Suppressor macrophage (primary cell): Measurements from ENCODE around the gene ABO.
"Not testable (repeated sequence)": the region's sequence is repeated elsewhere in the genome, so short reads cannot be mapped to it uniquely, and the experiment has no call there.

ENCODE experiments used
- DNase-seq, 4 experiments: peaks; one replicate each; pipeline ENCODE4 v3.0.0-alpha.2; 2020 to 2022
- total RNA-seq, 17 experiments: gene quantifications; one replicate each; lab custom pipeline; 2026; ENCODE audit warnings: mixed read lengths in 6 of 17, inconsistent platforms in 3 of 17; lab: John Stamatoyannopoulos, UW

ABO gene
- total RNA-seq: 0 to 3.4 (median 0.09) reads per million in 17 experiments

DNA sequence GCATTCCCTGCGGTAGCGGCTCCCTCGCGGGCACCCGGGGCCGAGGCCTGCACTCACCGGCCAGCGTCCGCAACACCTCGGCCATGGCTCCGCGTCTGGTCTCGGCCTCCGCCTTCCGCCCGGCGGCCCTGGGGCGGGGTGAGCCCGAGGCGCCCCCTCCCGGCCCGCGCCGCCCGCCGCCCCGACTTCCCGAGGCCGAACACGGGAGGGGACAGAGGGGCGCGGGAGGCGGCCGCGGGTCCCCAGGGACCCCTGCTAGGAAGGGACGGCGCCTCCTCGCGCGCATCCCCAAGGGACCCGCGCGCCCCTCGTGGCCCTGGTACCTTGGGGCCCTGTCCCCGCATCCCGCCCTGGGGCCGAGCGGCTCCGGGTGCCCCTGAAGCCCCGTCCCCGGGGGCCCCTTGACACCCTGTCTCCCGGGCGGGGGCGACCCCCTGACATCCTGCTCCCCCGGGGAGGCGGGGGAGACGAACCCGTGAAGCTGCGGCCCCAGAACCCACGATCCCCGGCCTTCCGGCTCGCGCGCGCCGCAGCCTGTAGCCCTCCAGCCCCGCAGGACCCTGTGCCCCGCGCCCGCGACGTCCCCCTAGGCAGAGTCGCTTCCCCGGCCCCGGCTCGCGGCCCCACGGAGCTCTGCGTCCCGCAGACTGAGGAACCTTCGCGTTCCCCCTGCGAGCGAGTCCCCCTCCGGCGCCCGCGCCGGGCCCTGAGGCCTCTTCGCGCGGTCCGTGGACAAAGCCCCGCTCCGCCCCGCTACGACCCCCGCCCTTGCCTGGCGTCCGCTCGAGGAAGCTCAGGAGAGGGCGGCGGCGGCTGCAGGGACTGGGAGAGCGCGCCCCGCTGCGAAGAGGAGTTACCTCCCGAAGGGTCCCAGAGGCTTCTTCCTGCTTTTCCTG is at the start of gene ABO:
Gene ABO (minus strand): TSS at position 97 of the 896 bp plus-strand sequence.
- DNase-seq: peak in 3 of 4 experiments; percentile 13 to 59 (median 41)

DNA sequence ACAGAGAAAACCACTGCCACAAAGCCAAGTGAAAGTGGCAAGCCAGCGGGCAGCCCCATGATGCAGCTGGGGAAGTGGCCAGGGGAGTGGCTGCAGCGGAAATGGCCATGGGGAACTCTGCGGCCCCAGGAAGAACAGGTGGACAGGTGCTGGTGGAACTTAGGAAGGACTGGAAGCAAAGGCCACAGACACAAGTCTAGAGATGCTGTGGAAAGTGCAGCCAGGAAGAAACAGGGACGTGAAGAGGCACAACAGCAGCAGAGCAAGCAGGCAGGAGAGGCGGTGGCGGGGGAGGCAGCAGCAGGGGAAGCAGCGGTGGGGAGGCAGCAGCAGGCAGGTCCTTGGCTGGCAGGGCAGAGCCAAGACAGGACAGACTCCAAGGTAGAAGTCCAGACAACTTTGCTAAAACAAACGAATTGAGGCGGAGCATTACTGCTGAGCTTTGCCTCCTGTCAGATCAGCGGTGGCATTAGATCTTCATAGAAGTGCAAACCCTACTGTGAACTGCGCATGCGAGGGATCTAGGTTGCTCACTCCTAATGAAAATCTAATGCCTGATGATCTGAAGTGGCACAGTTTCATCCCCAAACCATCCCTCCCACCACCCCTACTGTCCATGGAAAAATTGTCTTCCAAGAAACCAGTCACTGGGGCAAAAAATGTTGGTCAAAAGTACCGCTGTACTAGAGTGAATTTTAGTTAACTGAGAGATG is 49.1 kb upstream of the ABO start:
- no peak for DNase-seq

DNA sequence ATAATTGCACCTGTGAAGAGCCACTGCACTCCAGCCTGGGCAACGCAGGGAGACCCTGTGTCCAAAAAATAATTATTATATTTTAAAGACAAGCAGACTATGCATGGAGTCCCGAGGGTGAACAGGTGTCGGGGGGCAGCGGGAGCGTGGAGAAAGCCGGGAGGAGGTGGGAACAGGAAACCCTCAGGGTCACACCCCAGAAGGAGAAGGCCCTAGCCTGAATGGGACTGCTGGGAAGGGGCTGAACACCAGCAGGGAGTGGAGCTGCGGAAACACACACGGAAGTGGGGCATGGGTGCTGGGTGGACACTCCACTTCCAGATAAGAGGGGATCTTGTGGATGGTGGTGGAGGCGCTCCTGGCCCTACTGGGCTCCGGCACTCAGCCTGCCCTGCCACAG is 48.2 kb upstream of the ABO start:
- no peak for DNase-seq

DNA sequence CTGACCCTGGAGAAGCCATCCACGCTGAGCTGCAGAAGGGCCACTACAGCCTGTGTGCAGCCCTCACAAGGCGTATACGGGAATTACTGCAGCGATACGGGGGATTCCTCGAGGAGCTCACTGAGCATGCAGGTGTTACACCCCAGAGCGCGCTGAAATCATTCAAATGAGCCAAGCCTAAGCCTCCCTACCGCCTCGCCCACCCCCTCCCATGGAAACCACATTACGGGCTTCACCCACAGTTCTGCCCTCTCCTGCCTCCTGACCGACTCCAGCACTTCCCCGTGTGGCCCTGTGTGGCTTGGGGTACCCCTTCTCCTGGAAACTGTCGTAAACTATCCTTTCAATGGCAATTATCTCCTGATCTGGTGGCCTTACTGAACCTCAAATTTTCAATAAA is 47.7 kb upstream of the ABO start:
- DNase-seq: no peak

DNA sequence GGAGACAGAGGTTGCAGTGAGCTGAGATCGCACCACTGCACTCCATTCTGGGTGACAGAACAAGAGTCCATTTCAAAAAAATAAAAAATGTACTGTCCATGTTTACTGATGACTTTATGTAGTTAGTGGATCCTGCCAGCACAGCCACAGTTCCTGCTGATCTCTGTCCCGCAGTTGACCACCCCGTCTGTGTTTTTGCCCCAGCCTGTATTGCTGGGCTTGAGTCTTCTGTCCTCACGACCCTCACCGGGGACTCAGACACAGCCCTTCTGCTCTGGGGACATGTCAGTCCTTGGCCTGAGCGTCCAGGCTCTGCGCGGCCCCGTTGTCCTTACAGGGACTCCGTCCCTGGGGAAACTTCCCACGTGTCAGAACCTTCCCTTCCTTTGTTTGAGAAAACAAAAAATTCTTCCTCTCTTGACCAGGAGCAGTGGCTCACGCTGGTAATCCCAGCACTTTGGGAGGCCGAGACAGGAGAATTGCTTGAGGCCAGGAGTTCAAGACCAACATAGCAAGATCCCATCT is 46.5 kb upstream of the ABO start:
- no peak for DNase-seq

DNA sequence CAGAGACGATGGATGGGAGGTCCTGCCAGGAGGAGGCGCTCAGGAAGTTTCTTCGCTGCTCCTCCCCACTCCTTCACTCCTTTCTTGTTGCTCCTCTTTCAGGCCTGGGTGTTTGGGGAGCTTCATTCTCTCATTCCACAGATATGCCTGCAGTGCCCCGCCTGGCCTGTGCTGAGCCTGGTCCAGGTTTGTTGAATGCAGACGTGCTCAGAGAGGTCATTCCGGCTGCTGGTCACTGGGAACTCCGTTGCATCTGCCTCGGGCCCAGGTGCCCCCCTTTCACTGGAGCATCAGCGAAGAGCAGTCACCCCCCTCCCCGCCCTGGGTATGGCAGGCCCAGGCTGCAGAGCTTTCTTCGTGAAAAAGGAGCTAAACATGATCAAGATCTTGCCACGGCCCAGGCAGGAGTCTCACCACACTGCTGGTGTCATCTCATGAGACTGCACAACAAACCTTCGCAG is 45.5 kb upstream of the ABO start:
- no peak for DNase-seq

DNA sequence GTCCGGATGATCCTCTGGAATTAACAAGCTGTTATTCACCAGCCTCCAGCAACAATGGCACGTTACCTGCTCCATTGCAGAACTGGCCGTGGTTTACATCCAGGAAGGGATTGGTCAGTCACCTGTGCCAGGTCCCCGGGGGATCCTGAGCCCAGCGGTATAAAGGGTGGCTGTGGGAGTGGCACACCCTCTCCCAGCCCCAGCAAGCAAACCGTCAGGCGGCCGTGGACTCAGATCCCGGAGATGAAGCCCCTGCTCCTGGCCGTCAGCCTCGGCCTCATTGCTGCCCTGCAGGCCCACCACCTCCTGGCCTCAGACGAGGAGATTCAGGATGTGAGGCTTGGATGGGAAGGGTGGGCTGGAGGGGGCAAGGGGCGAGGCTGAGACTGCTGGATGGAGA is 42.5 kb upstream of the ABO start:
- not testable (repeated sequence) for DNase-seq

DNA sequence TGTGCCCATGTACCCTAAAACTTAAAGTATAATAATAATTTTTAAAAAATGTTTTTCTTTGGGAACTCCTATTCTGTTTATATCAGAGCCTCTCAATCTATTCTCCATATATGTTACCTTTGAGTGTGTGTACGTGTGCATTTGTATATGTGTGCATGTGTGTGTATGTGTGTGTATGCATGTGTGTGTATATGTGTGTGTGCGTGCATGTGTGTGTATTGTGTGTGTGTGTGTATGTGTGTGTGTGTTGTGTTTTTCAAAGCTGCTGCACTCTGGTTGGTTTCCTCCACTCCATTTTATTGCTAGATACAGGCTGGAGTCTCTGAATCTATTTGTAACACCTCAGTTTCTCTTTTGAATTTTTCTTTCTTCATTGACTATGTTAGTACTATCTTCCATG is 41.0 kb upstream of the ABO start:
- no peak for DNase-seq

DNA sequence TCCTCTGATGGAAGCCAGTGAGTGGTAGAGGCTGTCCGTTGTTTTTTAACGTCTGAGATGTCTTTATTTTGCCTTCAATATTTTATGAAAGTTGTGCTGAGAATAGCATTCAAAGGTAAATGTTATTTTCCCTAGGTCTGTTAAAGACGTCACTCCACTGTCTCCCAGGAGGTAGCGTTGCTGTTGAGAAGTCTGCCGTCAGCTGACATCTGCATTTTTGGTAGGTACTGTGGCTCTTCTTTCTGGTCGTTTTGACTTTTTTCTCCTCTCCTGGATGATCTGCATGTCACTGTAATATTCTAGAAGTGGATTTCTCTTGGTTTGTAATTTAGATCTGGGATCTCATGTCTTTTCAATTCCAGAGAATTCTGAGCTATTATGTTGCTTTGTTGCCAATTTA is 34.6 kb upstream of the ABO start:
- no peak for DNase-seq

DNA sequence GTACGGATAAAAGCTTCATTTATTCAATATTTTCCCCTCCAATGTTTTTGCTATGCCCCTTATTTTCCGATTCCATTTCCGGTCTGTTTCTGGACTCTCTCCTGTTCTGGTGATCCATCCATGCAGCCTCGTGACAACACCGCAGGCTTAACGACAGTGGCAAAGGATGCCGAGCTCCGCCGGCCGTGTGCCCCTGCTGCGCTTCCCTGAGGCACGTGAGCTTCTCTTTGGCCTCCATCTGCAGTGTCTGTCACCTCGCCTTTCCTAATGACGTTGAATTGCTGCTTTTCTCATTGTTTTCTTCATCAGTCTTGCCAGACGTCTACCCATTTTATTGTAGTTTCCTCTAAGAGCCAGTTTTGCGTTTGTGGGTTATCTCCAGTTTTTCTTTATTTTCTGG is 32.3 kb upstream of the ABO start:
- no peak for DNase-seq

DNA sequence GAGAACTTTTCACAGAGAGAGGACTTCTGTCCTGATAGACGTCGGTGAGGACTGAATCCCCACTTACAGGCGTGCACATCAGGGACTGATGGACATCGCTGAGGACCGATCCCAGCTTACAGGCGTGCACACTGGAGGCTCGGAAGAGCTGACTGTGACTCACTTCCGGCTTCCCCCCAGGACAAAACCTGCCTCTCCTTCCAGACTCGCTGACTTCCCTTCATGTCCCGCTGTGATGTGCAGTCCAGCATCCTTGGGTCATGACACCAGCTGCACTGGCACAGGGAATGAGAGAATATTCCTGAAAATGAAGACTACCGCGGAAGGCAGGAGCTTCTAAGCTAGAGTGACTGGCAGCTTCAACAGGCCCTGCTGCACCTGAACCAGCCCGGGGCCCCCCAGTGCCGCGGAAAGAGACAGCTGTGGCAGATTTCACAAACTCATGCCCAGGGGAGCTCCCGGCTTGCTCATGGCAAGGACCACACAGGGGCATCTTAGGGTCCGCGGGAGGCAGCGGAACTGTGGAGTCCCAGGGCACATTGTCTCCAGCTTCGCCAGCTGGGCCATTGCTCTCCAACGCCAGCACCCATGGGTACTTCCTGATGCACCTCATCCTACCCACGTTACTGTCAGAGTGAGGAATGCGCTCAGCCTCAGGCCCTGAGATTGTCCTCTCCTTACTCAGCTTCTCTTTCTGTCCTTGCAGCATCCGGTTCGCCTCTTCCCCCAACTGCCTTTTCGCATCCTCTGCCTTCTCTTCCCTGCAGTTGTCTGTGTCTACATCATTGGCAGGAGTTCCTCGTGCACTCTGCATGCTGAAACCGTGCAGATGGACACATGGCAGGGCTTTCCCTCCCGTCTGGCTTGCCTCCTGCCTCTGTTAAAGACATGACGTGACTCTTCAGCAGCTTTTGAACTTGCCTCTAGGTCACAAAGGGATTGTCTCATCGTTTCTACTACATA is 31.5 kb upstream of the ABO start:
- no peak for DNase-seq

DNA sequence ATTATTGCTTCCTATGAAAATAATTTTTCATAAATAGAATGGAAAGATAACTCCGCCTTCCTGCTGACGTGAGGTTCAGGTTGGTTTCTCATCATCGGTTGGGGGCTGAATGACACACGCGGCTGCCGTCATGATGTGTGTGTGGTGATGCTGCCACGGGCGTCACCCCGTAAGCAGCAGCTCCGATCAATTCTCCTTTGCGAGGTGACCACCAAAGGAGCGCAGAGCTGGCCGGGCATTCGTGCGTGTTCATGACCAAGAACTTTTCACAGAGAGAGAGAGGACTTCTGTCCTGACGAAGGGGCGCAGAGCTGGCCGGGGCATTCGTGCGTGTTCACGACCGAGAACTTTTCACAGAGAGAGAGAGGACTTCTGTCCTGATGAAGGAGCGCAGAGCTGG is 30.7 kb upstream of the ABO start:
- no peak for DNase-seq

DNA sequence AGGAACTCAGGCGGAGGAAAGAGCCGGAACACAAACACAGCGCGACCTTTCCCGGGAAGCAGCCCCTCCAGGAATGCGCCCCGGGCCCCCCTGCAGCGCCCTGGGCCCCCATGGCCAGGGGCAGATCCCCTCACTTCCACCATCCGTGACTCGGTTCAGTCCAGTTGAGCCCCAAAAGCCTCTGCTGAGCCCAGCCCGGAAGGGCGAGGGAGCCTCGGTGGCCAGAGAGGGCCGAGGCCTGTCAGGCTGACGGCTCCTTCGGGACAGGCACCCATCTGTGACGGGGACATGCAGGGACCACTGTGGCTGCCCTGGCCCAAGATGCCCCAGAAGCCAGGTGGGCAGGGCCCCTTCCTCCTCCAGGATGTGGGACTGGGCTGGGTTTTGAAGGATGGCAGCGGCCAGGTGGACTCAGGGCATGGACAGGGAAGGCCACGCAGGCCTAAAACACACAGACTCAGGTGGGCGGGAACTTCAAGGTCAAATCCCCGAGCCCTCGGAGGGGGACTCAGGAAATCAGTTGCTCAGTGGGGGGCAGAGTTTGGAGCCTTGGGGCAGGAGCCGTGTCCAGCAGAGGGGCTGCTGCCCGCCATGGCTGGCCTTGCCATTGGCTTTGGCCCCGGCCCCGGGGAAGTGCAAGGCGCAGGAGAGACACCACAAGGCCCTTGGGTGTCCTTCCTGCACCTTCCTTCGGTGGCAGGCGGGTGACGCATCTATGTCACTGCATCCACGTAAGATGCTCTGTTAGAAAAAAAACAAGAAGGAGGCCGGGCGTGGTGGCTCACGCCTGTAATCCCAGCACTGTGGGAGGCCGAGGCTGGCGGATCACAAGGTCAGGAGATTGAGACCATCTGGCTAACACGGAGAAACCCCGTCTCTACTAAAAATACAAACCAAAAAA is 29.7 kb upstream of the ABO start:
- DNase-seq: no peak

DNA sequence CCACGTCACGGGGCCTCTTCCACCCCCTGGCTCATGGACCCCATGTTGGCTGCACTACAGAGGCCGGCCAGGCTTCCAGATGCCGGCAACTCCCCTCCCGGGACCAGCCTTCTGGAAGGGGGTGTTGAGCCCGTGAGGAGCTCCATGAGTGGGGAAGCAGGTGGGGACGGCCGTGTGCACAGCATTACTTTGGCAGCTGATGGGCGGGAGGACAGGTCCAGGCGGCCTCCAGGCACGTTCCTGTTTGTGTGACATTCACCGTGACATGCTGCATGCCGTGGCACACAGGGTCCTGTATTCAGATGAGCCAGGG is 29.1 kb upstream of the ABO start:
- DNase-seq: no peak

DNA sequence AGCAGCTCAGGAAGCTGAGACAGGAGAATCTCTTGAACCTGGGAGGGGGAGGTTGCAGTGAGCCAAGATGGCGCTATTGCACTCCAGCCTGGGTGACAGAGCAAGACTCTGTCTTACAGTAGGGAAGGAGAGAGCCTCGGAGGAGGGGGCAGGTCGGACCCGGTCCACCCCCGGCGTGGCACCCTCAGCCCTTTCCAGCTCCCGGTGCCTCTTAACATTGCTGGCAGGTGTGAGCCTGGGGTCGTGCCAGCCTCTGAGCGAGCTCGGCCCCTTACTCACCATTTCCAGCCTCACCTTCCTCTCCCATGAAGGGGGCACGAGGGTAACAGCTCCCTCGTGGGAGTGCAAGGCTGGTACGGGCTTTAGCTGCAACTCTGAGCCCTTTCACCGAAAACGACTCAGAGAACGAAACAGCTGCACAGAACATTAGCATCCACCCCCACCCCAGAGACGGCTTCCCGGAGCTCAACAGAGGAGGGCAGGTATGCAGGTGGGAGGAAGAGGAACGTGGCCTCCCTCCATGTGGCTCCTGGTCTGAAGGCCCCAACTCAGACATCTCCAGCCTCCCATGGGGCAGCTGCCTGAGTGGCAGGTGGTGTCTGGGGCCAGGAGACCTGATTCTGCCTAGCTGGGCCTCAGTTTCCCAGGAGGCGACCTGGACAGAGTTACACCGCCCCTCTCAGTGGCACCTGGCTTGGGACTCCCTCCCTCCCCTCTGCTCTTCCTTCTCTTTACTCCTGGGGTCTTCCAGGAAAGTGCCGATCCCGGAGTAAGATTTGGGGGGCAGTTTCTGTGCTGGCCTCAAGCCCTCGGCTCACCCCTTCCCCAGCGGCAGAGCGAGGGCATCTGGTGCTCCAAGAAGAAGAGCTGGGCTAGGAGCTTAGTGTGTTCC is 28.5 kb upstream of the ABO start:
- DNase-seq: no peak

DNA sequence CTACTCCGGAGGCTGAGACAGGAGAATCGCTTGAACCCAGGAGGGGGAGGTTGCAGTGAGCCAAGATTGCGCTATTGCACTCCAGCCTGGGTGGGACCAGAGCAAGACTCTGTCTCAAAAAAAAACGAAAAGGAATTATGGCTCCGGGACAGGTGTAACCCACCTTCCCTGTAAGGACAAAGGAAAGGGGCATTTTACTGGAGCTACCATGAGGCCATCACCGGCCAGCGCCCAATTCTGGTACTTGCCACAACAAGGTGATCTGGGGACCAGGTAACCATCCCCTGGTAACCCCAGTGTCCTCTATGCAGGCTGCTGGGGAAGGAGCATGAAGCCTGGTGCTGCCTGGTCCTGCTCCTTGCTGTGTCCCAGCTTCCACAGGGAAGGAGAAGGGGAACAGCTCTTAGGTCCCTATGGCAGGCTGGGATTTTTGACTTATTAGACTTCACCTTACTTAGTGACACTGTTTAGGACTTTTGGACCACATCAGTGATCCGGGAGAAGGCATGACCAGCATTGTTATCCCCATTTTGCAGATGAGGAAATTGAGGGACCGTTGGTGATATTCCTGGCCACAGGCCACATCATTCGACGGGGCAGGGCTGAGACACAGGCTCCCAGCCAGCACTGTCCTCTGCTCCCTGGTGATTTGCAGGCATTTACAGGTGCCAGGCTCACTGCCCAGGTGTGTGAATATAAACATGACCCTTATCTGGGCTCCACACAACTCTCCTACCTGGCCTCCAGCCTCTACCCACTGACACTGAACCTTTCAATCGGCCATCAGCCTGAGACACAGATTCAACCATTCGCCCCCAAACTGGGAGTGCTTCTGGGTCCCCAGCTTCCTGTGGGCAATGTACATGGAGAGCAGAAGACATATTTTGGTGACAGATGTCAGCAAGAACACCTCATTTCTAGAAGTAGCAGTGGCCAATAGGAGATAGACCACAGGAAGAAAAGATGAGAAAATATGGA is 26.5 kb upstream of the ABO start:
- DNase-seq: no peak

DNA sequence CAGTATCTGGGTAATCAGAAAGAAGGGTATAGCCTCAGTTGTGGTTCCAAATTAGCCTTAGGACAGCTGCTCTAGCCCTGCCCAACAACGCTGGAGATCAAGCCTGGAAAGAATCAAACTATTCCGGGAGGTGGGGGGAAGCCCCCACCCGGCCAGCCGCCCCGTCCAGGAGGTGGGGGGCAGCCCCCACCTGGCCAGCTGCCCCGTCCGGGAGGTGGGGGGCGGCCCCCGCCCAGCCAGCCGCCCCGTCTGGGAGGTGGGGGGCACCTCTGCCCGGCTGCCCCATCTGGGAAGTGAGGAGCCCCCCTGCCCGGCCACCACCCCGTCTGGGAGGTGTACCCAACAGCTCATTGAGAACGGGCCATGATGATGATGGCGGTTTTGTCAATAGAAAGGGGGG is 25.0 kb upstream of the ABO start:
- DNase-seq: not testable (repeated sequence)

DNA sequence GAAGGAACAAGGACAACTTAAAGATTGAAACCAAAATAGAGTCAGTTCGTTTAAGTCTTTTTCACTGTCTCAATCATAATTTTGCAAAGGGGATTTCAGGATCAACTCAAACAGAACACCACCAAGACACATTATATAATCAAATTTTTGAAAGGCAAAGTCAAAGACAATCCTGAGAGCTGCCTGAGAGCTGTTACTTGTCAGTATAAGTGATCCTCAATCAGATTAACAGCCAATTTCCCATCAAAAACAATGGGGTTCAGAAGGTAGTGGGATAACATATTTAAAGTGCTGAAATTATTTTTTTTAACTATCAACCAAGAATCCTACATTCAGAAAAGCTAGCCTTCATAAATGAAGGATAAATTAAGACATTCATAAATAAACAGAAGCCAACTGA is 19.3 kb upstream of the ABO start:
- no peak for DNase-seq

DNA sequence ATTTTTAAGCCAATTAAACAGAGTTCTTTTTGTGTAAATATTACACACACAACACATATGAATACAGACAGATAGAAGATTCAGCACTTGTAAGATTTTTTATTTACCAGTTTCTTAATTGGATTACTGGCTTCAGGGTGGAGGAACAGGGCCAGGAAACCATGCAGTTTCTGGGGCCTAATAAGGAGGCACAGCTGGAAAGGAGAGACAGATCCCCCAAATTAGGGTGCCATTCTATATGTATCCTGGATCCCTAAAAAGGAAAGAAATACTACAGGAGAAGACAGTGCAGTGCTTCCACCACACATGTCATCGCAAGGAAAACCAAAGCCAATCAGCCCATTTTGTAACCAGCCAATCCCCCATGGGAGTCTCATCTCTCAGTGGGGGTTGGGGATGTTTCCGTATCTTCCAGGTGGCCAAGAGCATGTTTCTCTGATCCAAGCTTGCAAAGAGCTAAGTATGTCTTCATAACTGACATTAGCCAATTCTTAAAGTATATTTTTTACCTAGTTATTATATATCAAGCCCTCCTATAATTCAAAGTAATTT is 15.8 kb upstream of the ABO start:
- no peak for DNase-seq
